WTC11 (cell line): ENCODE measurements around the gene NOBOX. TPM values are rescaled to one million over a fixed set of nuclear protein-coding genes. Genes with fewer than 3 reads are reported as not detected.

Experiments used
- ATAC-seq: fragments of 200-7000 bp; cut with Tn5 transposase; 2 replicates; pipeline ENCODE4 v1.10.0; 2021; ENCODE audit warnings: mild to moderate bottlenecking, moderate library complexity
- CTCF ChIA-PET: fragments of 300-600 bp; sonication (Branson Sonifier 250); formaldehyde crosslinking; loops from one replicate; lab custom pipeline; 2021; ENCODE audit warnings: antibody characterized with exemption; lab: Charles Lee
- POLR2A ChIA-PET: fragments of 350-600 bp; sonication (Branson Sonifier 250); formaldehyde crosslinking; loops from one replicate; lab custom pipeline; 2021; ENCODE audit warnings: antibody characterized with exemption; lab: Charles Lee
- DNase-seq: peaks from one replicate; pipeline ENCODE4 v3.0.0; 2021; ENCODE audit warnings: low spot score
- H3K27ac Mint-ChIP-seq: 2 replicates; pipeline ENCODE4 v1.8.0; 2021; ENCODE audit warnings: mixed read lengths
- H3K27me3 Mint-ChIP-seq: 2 replicates; pipeline ENCODE4 v1.8.0; 2021; ENCODE audit warnings: low read depth, mild to moderate bottlenecking, moderate library complexity, mixed read lengths
- H3K36me3 Mint-ChIP-seq: 2 replicates; pipeline ENCODE4 v1.8.0; 2021; ENCODE audit warnings: mixed read lengths
- H3K4me1 Mint-ChIP-seq: 2 replicates; pipeline ENCODE4 v1.8.0; 2022; ENCODE audit warnings: mixed read lengths
- H3K4me3 Mint-ChIP-seq: 2 replicates; pipeline ENCODE4 v1.8.0; 2021; ENCODE audit warnings: mild to moderate bottlenecking, moderate library complexity, mixed read lengths
- H3K9me3 Mint-ChIP-seq: 2 replicates; pipeline ENCODE4 v1.8.0; 2021; ENCODE audit warnings: mixed read lengths
- CBFB ChIP-seq: sonication (generic); formaldehyde crosslinking; IDR thresholded peaks from 2 replicates; pipeline ENCODE4 v1.8.1; 2022; ENCODE audit warnings: mild to moderate bottlenecking, low read depth, missing genetic modification reagents
- EMX1 ChIP-seq: fragments of 250-450 bp; sonication (Bioruptor Pico); IDR thresholded peaks from 2 replicates; pipeline ENCODE4 v1.8.0; 2021; ENCODE audit warnings: mild to moderate bottlenecking
- ESRRA ChIP-seq: sonication (generic); formaldehyde crosslinking; IDR thresholded peaks from 2 replicates; pipeline ENCODE4 v1.8.1; 2022; ENCODE audit warnings: mild to moderate bottlenecking, missing genetic modification reagents, borderline replicate concordance
- FOXK1 ChIP-seq: sonication (generic); formaldehyde crosslinking; IDR thresholded peaks from 2 replicates; pipeline ENCODE4 v1.8.0; 2022; ENCODE audit warnings: mild to moderate bottlenecking, moderate library complexity, missing genetic modification reagents
- FOXP1 ChIP-seq: sonication (generic); formaldehyde crosslinking; IDR thresholded peaks from 2 replicates; pipeline ENCODE4 v1.8.0; 2022; ENCODE audit warnings: missing genetic modification reagents, mild to moderate bottlenecking, moderate library complexity, borderline replicate concordance
- GRHL2 ChIP-seq: fragments of 250-450 bp; sonication (Bioruptor Pico); IDR thresholded peaks from 2 replicates; pipeline ENCODE4 v1.8.0; 2022; ENCODE audit warnings: mild to moderate bottlenecking, moderate library complexity; ENCODE audit not compliant: insufficient replicate concordance, severe bottlenecking
- HMGA2 ChIP-seq: fragments of 250-450 bp; sonication (Bioruptor Pico); IDR thresholded peaks from 2 replicates; pipeline ENCODE4 v1.4.0; 2021; ENCODE audit warnings: mild to moderate bottlenecking, moderate library complexity
- MXD4 ChIP-seq: fragments of 250-450 bp; sonication (Bioruptor Pico); IDR thresholded peaks from 2 replicates; pipeline ENCODE4 v1.8.0; 2021; ENCODE audit warnings: mild to moderate bottlenecking, moderate library complexity, borderline replicate concordance
- NR2C2 ChIP-seq: sonication (generic); formaldehyde crosslinking; IDR thresholded peaks from 2 replicates; pipeline ENCODE4 v1.8.0; 2022; ENCODE audit warnings: mild to moderate bottlenecking, missing genetic modification reagents
- SP1 ChIP-seq: sonication (generic); formaldehyde crosslinking; conservative IDR thresholded peaks from 2 replicates; pipeline ENCODE4 v1.8.1; 2022; ENCODE audit warnings: missing genetic modification reagents
- TEAD4 ChIP-seq: sonication (generic); formaldehyde crosslinking; IDR thresholded peaks from 2 replicates; pipeline ENCODE4 v1.8.0; 2022; ENCODE audit warnings: mild to moderate bottlenecking, missing genetic modification reagents
- TP53 ChIP-seq: sonication (generic); formaldehyde crosslinking; IDR thresholded peaks from 2 replicates; pipeline ENCODE4 v1.8.1; 2023; ENCODE audit warnings: mild to moderate bottlenecking, missing genetic modification reagents
- ZNF317 ChIP-seq: sonication (generic); formaldehyde crosslinking; IDR thresholded peaks from 2 replicates; pipeline ENCODE4 v1.8.1; 2023; ENCODE audit warnings: low read depth, mild to moderate bottlenecking, moderate library complexity, missing genetic modification reagents, borderline replicate concordance
- ZNF671 ChIP-seq: fragments of 250-450 bp; sonication (Bioruptor Pico); IDR thresholded peaks from 2 replicates; pipeline ENCODE4 v1.8.0; 2021; ENCODE audit warnings: mild to moderate bottlenecking
- total RNA-seq: library from RNA; stranded (reverse); gene quantifications from 3 replicates; pipeline ENCODE4 v1.2.3, GENCODE V29; 2021
- TF ChIP-seq, protein P1 (sequence below): sonication (generic); formaldehyde crosslinking; IDR thresholded peaks from 2 replicates; pipeline ENCODE4 v1.8.1; 2022; ENCODE audit warnings: mild to moderate bottlenecking, missing genetic modification reagents, moderate library complexity, borderline replicate concordance
- TF ChIP-seq, protein P2 (sequence below): sonication (generic); formaldehyde crosslinking; IDR thresholded peaks from 2 replicates; pipeline ENCODE4 v1.8.0; 2023; ENCODE audit warnings: missing genetic modification reagents
- TF ChIP-seq, protein P3 (sequence below): sonication (generic); formaldehyde crosslinking; IDR thresholded peaks from 2 replicates; pipeline ENCODE4 v1.8.1; 2022; ENCODE audit warnings: low read depth, mild to moderate bottlenecking, moderate library complexity, missing genetic modification reagents, borderline replicate concordance
- TF ChIP-seq, protein P4 (sequence below): fragments of 250-450 bp; sonication (Bioruptor Pico); IDR thresholded peaks from 2 replicates; pipeline ENCODE4 v1.9.0; 2021; ENCODE audit warnings: mild to moderate bottlenecking, borderline replicate concordance
- TF ChIP-seq, protein P5 (sequence below): sonication (generic); formaldehyde crosslinking; IDR thresholded peaks from 2 replicates; pipeline ENCODE4 v1.8.1; 2023; ENCODE audit warnings: mild to moderate bottlenecking, missing genetic modification reagents, moderate library complexity
- TF ChIP-seq, protein P6 (sequence below): sonication (generic); formaldehyde crosslinking; IDR thresholded peaks from 2 replicates; pipeline ENCODE4 v1.8.1; 2023; ENCODE audit warnings: mild to moderate bottlenecking, missing genetic modification reagents, borderline replicate concordance

Gene NOBOX
- total RNA-seq, 1 experiment from 2014 or later = not detected

DNA sequence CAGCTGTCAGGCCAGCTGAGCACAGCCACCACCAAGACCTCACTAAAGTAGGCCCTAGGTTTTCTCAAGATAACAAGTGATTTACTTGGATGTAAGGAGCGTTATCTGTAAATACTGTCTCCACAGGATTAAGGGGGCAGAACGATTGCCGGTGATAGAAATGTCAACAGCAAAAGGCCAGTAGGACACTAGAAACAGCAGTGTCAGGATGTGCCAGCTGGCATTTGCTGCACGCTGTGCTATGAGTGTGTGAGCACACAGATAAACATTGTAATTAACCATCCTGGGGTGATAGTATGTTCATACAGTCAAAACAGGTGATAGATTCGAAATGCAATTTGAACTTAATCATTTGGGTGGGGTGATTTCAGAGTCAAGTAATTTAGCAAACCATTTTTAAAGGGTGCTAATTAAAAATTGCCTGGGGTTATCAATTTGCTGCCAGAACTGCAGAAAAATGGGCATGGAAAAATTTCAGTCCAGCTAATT lies 36.3 kb upstream of the NOBOX start:
- no peaks in the 10 kb centered on the region; the same call in 1 of the 2 replicates for H3K27me3 Mint-ChIP-seq
- POLR2A ChIA-PET = no interaction called here
- no peaks in the 10 kb centered on the region for H3K9me3 Mint-ChIP-seq
- H3K4me3 Mint-ChIP-seq = no peak overlapping the region
- CTCF ChIA-PET = no interaction called here
- no peak for TF ChIP-seq MXD4
- TF ChIP-seq FOXK1 (CRISPR knock-in tag) = no peak
- no peak for TF ChIP-seq HMGA2 (CRISPR knock-in tag)
- no peak for ATAC-seq
- H3K36me3 Mint-ChIP-seq = no peaks in the 10 kb centered on the region
- H3K4me1 Mint-ChIP-seq = no peaks in the 10 kb centered on the region
- no peak for DNase-seq
- no peak overlapping the region for H3K27ac Mint-ChIP-seq

DNA sequence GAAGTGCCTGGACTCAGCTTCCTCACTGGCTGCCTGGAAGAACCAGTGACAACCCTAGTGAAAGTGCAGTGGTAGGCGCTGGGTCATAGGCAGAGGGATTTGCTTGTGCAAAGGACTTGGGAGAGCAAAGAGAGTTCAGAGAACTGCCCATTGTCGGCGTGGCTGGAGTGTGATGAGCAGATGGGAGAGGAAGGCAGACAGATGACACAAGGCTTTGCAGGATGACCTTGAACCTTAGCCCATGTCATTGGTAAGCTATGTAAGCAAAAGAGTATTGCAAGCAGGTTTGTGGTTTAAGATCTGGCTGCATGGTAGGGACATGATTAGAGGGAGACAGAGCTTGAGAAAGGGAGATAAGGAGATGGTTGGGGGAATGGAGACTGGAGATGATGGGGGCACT lies 35.3 kb upstream of the NOBOX start:
- H3K27ac Mint-ChIP-seq = no peak overlapping the region
- H3K27me3 Mint-ChIP-seq = no peaks in the 10 kb centered on the region; the same call in 1 of the 2 replicates
- POLR2A ChIA-PET = no interaction called here
- H3K36me3 Mint-ChIP-seq = no peaks in the 10 kb centered on the region
- no peaks in the 10 kb centered on the region for H3K9me3 Mint-ChIP-seq
- TF ChIP-seq, protein P1, sequence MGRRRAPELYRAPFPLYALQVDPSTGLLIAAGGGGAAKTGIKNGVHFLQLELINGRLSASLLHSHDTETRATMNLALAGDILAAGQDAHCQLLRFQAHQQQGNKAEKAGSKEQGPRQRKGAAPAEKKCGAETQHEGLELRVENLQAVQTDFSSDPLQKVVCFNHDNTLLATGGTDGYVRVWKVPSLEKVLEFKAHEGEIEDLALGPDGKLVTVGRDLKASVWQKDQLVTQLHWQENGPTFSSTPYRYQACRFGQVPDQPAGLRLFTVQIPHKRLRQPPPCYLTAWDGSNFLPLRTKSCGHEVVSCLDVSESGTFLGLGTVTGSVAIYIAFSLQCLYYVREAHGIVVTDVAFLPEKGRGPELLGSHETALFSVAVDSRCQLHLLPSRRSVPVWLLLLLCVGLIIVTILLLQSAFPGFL (CRISPR knock-in tag) = no peak
- no peak for TF ChIP-seq ESRRA (CRISPR knock-in tag)
- TF ChIP-seq, protein P2, sequence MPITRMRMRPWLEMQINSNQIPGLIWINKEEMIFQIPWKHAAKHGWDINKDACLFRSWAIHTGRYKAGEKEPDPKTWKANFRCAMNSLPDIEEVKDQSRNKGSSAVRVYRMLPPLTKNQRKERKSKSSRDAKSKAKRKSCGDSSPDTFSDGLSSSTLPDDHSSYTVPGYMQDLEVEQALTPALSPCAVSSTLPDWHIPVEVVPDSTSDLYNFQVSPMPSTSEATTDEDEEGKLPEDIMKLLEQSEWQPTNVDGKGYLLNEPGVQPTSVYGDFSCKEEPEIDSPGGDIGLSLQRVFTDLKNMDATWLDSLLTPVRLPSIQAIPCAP (CRISPR knock-in tag) = no peak
- no peak for TF ChIP-seq NR2C2 (CRISPR knock-in tag)
- no peak for TF ChIP-seq SP1 (CRISPR knock-in tag)
- TF ChIP-seq ZNF317 (CRISPR knock-in tag) = no peak
- TF ChIP-seq, protein P3, sequence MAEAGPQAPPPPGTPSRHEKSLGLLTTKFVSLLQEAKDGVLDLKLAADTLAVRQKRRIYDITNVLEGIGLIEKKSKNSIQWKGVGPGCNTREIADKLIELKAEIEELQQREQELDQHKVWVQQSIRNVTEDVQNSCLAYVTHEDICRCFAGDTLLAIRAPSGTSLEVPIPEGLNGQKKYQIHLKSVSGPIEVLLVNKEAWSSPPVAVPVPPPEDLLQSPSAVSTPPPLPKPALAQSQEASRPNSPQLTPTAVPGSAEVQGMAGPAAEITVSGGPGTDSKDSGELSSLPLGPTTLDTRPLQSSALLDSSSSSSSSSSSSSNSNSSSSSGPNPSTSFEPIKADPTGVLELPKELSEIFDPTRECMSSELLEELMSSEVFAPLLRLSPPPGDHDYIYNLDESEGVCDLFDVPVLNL (CRISPR knock-in tag) = no peak
- no peak for TF ChIP-seq CBFB (CRISPR knock-in tag)
- TF ChIP-seq TP53 (CRISPR knock-in tag) = no peak
- TF ChIP-seq TEAD4 (CRISPR knock-in tag) = no peak
- TF ChIP-seq, protein P4, sequence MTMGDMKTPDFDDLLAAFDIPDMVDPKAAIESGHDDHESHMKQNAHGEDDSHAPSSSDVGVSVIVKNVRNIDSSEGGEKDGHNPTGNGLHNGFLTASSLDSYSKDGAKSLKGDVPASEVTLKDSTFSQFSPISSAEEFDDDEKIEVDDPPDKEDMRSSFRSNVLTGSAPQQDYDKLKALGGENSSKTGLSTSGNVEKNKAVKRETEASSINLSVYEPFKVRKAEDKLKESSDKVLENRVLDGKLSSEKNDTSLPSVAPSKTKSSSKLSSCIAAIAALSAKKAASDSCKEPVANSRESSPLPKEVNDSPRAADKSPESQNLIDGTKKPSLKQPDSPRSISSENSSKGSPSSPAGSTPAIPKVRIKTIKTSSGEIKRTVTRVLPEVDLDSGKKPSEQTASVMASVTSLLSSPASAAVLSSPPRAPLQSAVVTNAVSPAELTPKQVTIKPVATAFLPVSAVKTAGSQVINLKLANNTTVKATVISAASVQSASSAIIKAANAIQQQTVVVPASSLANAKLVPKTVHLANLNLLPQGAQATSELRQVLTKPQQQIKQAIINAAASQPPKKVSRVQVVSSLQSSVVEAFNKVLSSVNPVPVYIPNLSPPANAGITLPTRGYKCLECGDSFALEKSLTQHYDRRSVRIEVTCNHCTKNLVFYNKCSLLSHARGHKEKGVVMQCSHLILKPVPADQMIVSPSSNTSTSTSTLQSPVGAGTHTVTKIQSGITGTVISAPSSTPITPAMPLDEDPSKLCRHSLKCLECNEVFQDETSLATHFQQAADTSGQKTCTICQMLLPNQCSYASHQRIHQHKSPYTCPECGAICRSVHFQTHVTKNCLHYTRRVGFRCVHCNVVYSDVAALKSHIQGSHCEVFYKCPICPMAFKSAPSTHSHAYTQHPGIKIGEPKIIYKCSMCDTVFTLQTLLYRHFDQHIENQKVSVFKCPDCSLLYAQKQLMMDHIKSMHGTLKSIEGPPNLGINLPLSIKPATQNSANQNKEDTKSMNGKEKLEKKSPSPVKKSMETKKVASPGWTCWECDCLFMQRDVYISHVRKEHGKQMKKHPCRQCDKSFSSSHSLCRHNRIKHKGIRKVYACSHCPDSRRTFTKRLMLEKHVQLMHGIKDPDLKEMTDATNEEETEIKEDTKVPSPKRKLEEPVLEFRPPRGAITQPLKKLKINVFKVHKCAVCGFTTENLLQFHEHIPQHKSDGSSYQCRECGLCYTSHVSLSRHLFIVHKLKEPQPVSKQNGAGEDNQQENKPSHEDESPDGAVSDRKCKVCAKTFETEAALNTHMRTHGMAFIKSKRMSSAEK = no peak
- no peak for TF ChIP-seq GRHL2 (CRISPR knock-in tag)
- TF ChIP-seq, protein P5, sequence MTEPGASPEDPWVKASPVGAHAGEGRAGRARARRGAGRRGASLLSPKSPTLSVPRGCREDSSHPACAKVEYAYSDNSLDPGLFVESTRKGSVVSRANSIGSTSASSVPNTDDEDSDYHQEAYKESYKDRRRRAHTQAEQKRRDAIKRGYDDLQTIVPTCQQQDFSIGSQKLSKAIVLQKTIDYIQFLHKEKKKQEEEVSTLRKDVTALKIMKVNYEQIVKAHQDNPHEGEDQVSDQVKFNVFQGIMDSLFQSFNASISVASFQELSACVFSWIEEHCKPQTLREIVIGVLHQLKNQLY (CRISPR knock-in tag) = no peak
- TF ChIP-seq FOXP1 = no peak
- TF ChIP-seq EMX1 = no peak
- TF ChIP-seq, protein P6, sequence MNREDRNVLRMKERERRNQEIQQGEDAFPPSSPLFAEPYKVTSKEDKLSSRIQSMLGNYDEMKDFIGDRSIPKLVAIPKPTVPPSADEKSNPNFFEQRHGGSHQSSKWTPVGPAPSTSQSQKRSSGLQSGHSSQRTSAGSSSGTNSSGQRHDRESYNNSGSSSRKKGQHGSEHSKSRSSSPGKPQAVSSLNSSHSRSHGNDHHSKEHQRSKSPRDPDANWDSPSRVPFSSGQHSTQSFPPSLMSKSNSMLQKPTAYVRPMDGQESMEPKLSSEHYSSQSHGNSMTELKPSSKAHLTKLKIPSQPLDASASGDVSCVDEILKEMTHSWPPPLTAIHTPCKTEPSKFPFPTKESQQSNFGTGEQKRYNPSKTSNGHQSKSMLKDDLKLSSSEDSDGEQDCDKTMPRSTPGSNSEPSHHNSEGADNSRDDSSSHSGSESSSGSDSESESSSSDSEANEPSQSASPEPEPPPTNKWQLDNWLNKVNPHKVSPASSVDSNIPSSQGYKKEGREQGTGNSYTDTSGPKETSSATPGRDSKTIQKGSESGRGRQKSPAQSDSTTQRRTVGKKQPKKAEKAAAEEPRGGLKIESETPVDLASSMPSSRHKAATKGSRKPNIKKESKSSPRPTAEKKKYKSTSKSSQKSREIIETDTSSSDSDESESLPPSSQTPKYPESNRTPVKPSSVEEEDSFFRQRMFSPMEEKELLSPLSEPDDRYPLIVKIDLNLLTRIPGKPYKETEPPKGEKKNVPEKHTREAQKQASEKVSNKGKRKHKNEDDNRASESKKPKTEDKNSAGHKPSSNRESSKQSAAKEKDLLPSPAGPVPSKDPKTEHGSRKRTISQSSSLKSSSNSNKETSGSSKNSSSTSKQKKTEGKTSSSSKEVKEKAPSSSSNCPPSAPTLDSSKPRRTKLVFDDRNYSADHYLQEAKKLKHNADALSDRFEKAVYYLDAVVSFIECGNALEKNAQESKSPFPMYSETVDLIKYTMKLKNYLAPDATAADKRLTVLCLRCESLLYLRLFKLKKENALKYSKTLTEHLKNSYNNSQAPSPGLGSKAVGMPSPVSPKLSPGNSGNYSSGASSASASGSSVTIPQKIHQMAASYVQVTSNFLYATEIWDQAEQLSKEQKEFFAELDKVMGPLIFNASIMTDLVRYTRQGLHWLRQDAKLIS (CRISPR knock-in tag) = no peak
- no peak for TF ChIP-seq ZNF671 (CRISPR knock-in tag)
- CTCF ChIA-PET = no interaction called here
- H3K4me1 Mint-ChIP-seq = no peaks in the 10 kb centered on the region
- no peak for DNase-seq
- no peak overlapping the region for H3K4me3 Mint-ChIP-seq
- no peak for ATAC-seq
